SK-N-SH (cell line): Measurements from ENCODE around the gene TMEM171. TPM values are rescaled to one million over a fixed set of nuclear protein-coding genes. Genes with fewer than 3 reads are reported as not detected.

Experiments
- CTCF ChIA-PET: fragments of 300-600, 350-600 bp; formaldehyde crosslinking; extraction: SDS; loops from one replicate; lab custom pipeline; 2021; lab: Yijun Ruan, JAX
- POLR2A ChIA-PET: fragments of 350-600 bp; sonication (Branson Sonifier 250); formaldehyde crosslinking; extraction: SDS; loops from one replicate; lab custom pipeline; 2020; ENCODE audit warnings: antibody characterized with exemption, inconsistent platforms; lab: Yijun Ruan, JAX
- DNase-seq: peaks from one replicate; pipeline ENCODE4 v3.0.0; 2012
- H2AFZ ChIP-seq: fragments of 200-600 bp; sonication (generic); 2 replicates; pipeline ENCODE4 v1.8.1; 2016; ENCODE audit warnings: antibody characterized with exemption, mild to moderate bottlenecking, low read depth
- H3F3A ChIP-seq: fragments of 200-600 bp; sonication (generic); replicated peaks from 2 replicates; pipeline ENCODE3; 2016; ENCODE audit warnings: antibody characterized with exemption, mild to moderate bottlenecking; ENCODE audit not compliant: insufficient read depth
- H3K27ac ChIP-seq, 2 experiments: fragments of 200-500 bp in 1 of 2; fragments of 200-600 bp in 1 of 2; sonication (Bioruptor generic) in 1 of 2; sonication (generic), shearing (Covaris generic) in 1 of 2; 2 replicates each; pipeline versions ENCODE4 v1.5.1 to v1.6.1; 2014 to 2016; ENCODE audit warnings: low read depth in 2 of 2, inconsistent platforms in 1 of 2, low read length in 1 of 2, mild to moderate bottlenecking in 1 of 2, mixed read lengths in 1 of 2
- H3K27me3 ChIP-seq: fragments of 200-600 bp; sonication (generic), shearing (Covaris generic); 2 replicates; pipeline ENCODE4 v1.6.1; 2016; ENCODE audit warnings: mixed run types; ENCODE audit not compliant: insufficient read depth
- H3K36me3 ChIP-seq, 2 experiments: fragments of 200-500 bp in 1 of 2; fragments of 200-600 bp in 1 of 2; sonication (Bioruptor generic) in 1 of 2; sonication (generic) in 1 of 2; replicated peaks in 1 of 2; 2 replicates each; pipeline versions ENCODE3 to v1.5.1; 2014 to 2016; ENCODE audit warnings: low read length in 1 of 2, mild to moderate bottlenecking in 1 of 2; ENCODE audit not compliant: insufficient read depth in 2 of 2, control insufficient read depth in 1 of 2
- H3K4me1 ChIP-seq, 2 experiments: fragments of 200-500 bp in 1 of 2; fragments of 200-600 bp in 1 of 2; sonication (Bioruptor generic) in 1 of 2; sonication (generic), shearing (Covaris generic) in 1 of 2; 2 replicates each; pipeline versions ENCODE4 v1.5.1 to v1.6.1; 2014 to 2016; ENCODE audit warnings: low read depth in 1 of 2, low read length in 1 of 2, mixed run types in 1 of 2; ENCODE audit not compliant: insufficient read depth in 2 of 2, control insufficient read depth in 1 of 2
- H3K4me2 ChIP-seq: fragments of 200-600 bp; sonication (generic), shearing (Covaris generic); 2 replicates; pipeline ENCODE4 v1.6.1; 2017; ENCODE audit warnings: mixed run types
- H3K4me3 ChIP-seq, 2 experiments: fragments of 200-500 bp in 1 of 2; fragments of 200-600 bp in 1 of 2; sonication (Bioruptor generic) in 1 of 2; sonication (generic), shearing (Covaris generic) in 1 of 2; 2 replicates each; pipeline versions ENCODE4 v1.5.1 to v1.8.1; 2014 to 2016; ENCODE audit warnings: low read depth in 2 of 2, inconsistent platforms in 1 of 2, low read length in 1 of 2, mild to moderate bottlenecking in 1 of 2, mixed read lengths in 1 of 2, moderate library complexity in 1 of 2
- H3K79me2 ChIP-seq: fragments of 200-600 bp; sonication (generic); 2 replicates; pipeline ENCODE4 v1.8.1; 2017; ENCODE audit warnings: mild to moderate bottlenecking; ENCODE audit not compliant: insufficient read depth
- H3K9ac ChIP-seq: fragments of 200-600 bp; sonication (generic); 2 replicates; pipeline ENCODE4 v1.6.1; 2017; ENCODE audit warnings: mixed run types
- H3K9me2 ChIP-seq: fragments of 200-600 bp; sonication (generic); 2 replicates; pipeline ENCODE4 v1.6.1; 2017; ENCODE audit warnings: mixed run types
- H3K9me3 ChIP-seq: fragments of 200-600 bp; sonication (generic); 2 replicates; pipeline ENCODE4 v1.6.1; 2017; ENCODE audit warnings: mixed run types, mild to moderate bottlenecking, moderate library complexity
- H4K20me1 ChIP-seq: fragments of 200-600 bp; sonication (generic); 2 replicates; pipeline ENCODE4 v1.6.1; 2017; ENCODE audit warnings: mild to moderate bottlenecking, mixed run types; ENCODE audit not compliant: insufficient read depth
- CTCF ChIP-seq: fragments of 200-600 bp; sonication (generic); IDR thresholded peaks from 2 replicates; pipeline ENCODE4 v1.6.1; 2017; ENCODE audit warnings: antibody characterized with exemption, mild to moderate bottlenecking, moderate library complexity
- ELF1 ChIP-seq: IDR thresholded peaks from 2 replicates; pipeline ENCODE4 v1.4.0; 2012
- EP300 ChIP-seq, 2 experiments: IDR thresholded peaks; 2 replicates each; pipeline versions ENCODE4 v1.4.0 to v1.6.1; 2012; ENCODE audit warnings: borderline replicate concordance in 1 of 2, low read depth in 1 of 2, low read length in 1 of 2
- FOSL2 ChIP-seq: IDR thresholded peaks from 2 replicates; pipeline ENCODE4 v1.4.0; 2012; ENCODE audit warnings: low read depth, mild to moderate bottlenecking, moderate library complexity, borderline replicate concordance
- FOXM1 ChIP-seq: IDR thresholded peaks from 2 replicates; pipeline ENCODE4 v1.4.0; 2012; ENCODE audit warnings: low read depth, mild to moderate bottlenecking
- GABPA ChIP-seq: IDR thresholded peaks from 2 replicates; pipeline ENCODE4 v1.4.0; 2012; ENCODE audit warnings: low read depth, mild to moderate bottlenecking
- MEF2A ChIP-seq: IDR thresholded peaks from 2 replicates; pipeline ENCODE4 v1.4.0; 2012; ENCODE audit warnings: low read depth, borderline replicate concordance
- MXI1 ChIP-seq: IDR thresholded peaks from 2 replicates; pipeline ENCODE4 v1.6.1; 2012; ENCODE audit warnings: mild to moderate bottlenecking, low read depth, low read length, improper control_type of control experiment
- NFIC ChIP-seq: IDR thresholded peaks from 2 replicates; pipeline ENCODE4 v1.4.0; 2012; ENCODE audit warnings: borderline replicate concordance
- NRF1 ChIP-seq: IDR thresholded peaks from 2 replicates; pipeline ENCODE4 v1.6.1; 2012; ENCODE audit warnings: low read depth, mild to moderate bottlenecking, low read length
- POLR2AphosphoS5 ChIP-seq: IDR thresholded peaks from 2 replicates; pipeline ENCODE4 v1.6.1; 2012; ENCODE audit warnings: low read depth, low read length
- RCOR1 ChIP-seq: fragments of 150-350 bp; IDR thresholded peaks from 2 replicates; pipeline ENCODE4 v1.6.1; 2017; ENCODE audit warnings: antibody characterized with exemption, low read length
- RFX5 ChIP-seq: IDR thresholded peaks from 2 replicates; pipeline ENCODE4 v1.6.1; 2012; ENCODE audit warnings: mild to moderate bottlenecking, improper control_type of control experiment, low read length
- RXRA ChIP-seq: IDR thresholded peaks from 2 replicates; pipeline ENCODE4 v1.4.0; 2012; ENCODE audit warnings: low read depth, mild to moderate bottlenecking, borderline replicate concordance
- SIN3A ChIP-seq: IDR thresholded peaks from 2 replicates; pipeline ENCODE4 v1.6.1; 2012; ENCODE audit warnings: low read depth, mild to moderate bottlenecking, low read length, moderate library complexity, borderline replicate concordance
- USF1 ChIP-seq: IDR thresholded peaks from 2 replicates; pipeline ENCODE4 v1.4.0; 2012; ENCODE audit warnings: low read depth, borderline replicate concordance
- YY1 ChIP-seq: IDR thresholded peaks from 2 replicates; pipeline ENCODE4 v1.4.0; 2012; ENCODE audit warnings: low read depth, mild to moderate bottlenecking
- WGBS: methylation state at CpG from one replicate; pipeline ENCODE4 v1.1.6; 2017; ENCODE audit warnings: low lambda C conversion rate; 5-methylcytosine and 5-hydroxymethylcytosine counted together
- polyA plus RNA-seq, 3 experiments: library from polyadenylated mRNA; depleted of rRNA; stranded (reverse); fragments of >200 nt; gene quantifications; 2 replicates each; pipeline ENCODE4 v1.2.3, GENCODE V29; 2012
- TF ChIP-seq, protein P1 (sequence below): fragments of 150-350 bp; IDR thresholded peaks from 2 replicates; pipeline ENCODE4 v1.6.1; 2016; ENCODE audit warnings: mild to moderate bottlenecking, low read depth, low read length
- TF ChIP-seq, protein P2 (sequence below): IDR thresholded peaks from 2 replicates; pipeline ENCODE4 v1.4.0; 2012; ENCODE audit warnings: low read depth

TMEM171 gene
- polyA plus RNA-seq, 1 of the 3 experiments (the other 2 are of a cell fraction): 7.6 TPM

DNA sequence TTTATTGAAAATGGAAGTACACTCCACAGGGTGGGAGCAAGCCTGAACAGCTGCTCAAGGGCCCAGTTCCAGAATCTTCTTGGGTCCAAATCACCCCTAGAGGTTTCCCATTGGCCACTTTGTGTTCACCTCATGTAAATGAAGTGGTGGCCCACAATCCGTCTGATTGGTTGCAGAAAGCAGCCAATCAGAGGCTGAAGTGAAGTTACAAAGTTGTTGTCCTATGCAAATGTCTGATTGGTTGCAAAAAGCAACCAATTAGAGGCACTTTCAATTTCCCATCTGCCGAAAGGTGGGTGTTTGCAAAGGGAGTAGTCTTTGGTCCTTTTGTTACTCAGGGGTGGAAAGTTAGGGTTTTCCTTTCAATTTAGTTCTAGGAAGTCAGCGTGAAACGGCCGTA lies 8.8 kb downstream of the TMEM171 start:
- Histone ChIP-seq H3K4me3 (no peak overlapping the region), H3K9me2 (no peaks in the 10 kb centered on the region), H3K27ac (no peak overlapping the region), H3K4me1 (no peaks in the 10 kb centered on the region), H3K36me3 (peaks cover 0 to 2% of the 10 kb centered on the region in 2 experiments), H3K4me2 (no peak overlapping the region), H3K9ac (no peak overlapping the region), H4K20me1 (no peaks in the 10 kb centered on the region), H3K27me3 (no peaks in the 10 kb centered on the region), H3K79me2 (no peaks in the 10 kb centered on the region), H3K9me3 (no peaks in the 10 kb centered on the region), H2AFZ (no peak overlapping the region), H3F3A (no peaks in the 10 kb centered on the region)
- DNase-seq: no peak
- 86% methylated on average over 5 of the region's 5 CpGs for WGBS
- POLR2A ChIA-PET: no interaction called here
- CTCF ChIA-PET: no interaction called here
- TF ChIP-seq CTCF (no peak), MXI1 (no peak), NRF1 (no peak)

- Histone ChIP-seq H3K4me1 (peaks cover 0 to 2% of the 10 kb centered on the region in 2 experiments; a peak in 1 of 4 replicates), H3K9me3 (no peaks in the 10 kb centered on the region), H4K20me1 (no peaks in the 10 kb centered on the region), H3K27me3 (no peaks in the 10 kb centered on the region), H3K4me3 (no peak overlapping the region), H3K9ac (no peak overlapping the region), H2AFZ (no peak overlapping the region), H3K36me3 (no peaks in the 10 kb centered on the region)
- no peak for DNase-seq
- POLR2A ChIA-PET: no interaction called here
- CTCF ChIA-PET: no interaction called here
- WGBS: 100% methylated on average over 1 of the region's 1 CpG
- TF ChIP-seq YY1: no peak
- TF ChIP-seq FOXM1: no peak
- TF ChIP-seq MXI1: no peak
- no peak for TF ChIP-seq USF1
- no peak for TF ChIP-seq ELF1
- no peak for TF ChIP-seq MEF2A
- no peak for TF ChIP-seq SIN3A
- TF ChIP-seq CTCF: no peak
- TF ChIP-seq, protein P1, sequence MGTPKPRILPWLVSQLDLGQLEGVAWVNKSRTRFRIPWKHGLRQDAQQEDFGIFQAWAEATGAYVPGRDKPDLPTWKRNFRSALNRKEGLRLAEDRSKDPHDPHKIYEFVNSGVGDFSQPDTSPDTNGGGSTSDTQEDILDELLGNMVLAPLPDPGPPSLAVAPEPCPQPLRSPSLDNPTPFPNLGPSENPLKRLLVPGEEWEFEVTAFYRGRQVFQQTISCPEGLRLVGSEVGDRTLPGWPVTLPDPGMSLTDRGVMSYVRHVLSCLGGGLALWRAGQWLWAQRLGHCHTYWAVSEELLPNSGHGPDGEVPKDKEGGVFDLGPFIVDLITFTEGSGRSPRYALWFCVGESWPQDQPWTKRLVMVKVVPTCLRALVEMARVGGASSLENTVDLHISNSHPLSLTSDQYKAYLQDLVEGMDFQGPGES: no peak
- no peak for TF ChIP-seq GABPA
- TF ChIP-seq POLR2AphosphoS5: no peak
- TF ChIP-seq FOSL2: no peak
- TF ChIP-seq, protein P2, sequence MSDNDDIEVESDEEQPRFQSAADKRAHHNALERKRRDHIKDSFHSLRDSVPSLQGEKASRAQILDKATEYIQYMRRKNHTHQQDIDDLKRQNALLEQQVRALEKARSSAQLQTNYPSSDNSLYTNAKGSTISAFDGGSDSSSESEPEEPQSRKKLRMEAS: no peak
- TF ChIP-seq RXRA: no peak
- no peak for TF ChIP-seq NFIC
- TF ChIP-seq RCOR1: no peak
- TF ChIP-seq EP300 (IDR thresholded peaks at IDR 0.05; ENCODE audit: borderline replicate concordance in 1 of 2, low read depth in 1 of 2, low read length in 1 of 2): no peak
- no peak for TF ChIP-seq RFX5
- TF ChIP-seq, all 33 proteins: peak for 0
- no peaks in the 10 kb centered on the region for H3K9me2 ChIP-seq
- H3F3A ChIP-seq: no peaks in the 10 kb centered on the region
- H3K79me2 ChIP-seq: no peaks in the 10 kb centered on the region
- no peak overlapping the region for H3K4me2 ChIP-seq
- no peak overlapping the region for H3K27ac ChIP-seq
Measured at GRCh38 chr5:73130811-73131210, 10.4 kb downstream of the TMEM171 start.
